Right lung (tissue), 5 donors: Measurements from ENCODE around the gene UNC5B. TPM values are rescaled to one million over a fixed set of nuclear protein-coding genes. Genes with fewer than 3 reads are reported as not detected.

Source experiments
- DNase-seq, 2 donors: peaks; one replicate each; pipeline ENCODE4 v3.0.0-alpha.2; 2013
- polyA plus RNA-seq, 5 donors: library from polyadenylated mRNA; unstranded; fragments of 120-200 nt; gene quantifications; one replicate each; pipeline versions ENCODE4 v1.2.1 to v1.2.3, GENCODE V29; 2013; ENCODE audit warnings: inconsistent platforms in 1 of 5, low replicate concordance in 1 of 5; ENCODE audit not compliant: insufficient read length in 5 of 5, insufficient read depth in 1 of 5

UNC5B gene
- polyA plus RNA-seq, 5 donors: 19.4 to 21.0 (median 19.4) TPM

DNA sequence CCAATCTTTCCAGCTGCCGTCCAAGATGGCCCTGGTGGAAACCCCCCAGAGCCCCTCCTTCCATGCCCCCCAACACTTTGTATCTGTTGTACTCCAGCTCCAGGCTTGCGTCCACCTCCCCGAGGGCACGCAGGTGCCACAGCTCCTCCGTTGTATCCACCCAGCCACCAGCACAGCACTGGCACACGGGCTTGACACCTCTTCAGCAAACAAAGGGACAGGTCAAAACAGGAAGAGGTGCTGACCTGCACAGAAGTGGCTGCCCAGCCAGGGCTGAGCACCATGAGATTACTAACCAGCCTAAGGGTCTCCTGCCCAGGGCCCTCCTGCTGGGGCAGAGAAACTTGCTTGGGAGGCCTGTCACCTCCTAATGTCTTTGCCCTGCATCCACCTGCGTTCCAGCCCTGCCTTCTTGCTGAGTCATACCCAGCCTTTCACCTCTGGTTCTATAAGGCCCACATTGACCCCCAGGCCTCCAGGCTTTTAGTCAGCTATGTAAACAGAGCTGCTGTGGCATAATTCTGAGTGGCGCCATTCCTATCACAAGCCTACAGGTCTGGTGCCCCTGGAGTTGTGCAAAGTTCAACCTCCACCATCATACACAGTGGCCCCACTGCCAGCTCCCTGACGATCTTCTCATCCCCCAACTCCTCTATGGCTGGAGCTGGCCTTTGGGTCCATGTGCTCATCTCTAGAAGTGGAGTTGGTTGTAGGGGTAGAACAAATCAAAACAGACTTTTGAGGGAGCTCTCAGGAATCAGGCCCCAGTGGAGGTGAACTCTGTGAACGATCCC lies 127.6 kb downstream of the UNC5B start:
- DNase-seq: no peak

DNA sequence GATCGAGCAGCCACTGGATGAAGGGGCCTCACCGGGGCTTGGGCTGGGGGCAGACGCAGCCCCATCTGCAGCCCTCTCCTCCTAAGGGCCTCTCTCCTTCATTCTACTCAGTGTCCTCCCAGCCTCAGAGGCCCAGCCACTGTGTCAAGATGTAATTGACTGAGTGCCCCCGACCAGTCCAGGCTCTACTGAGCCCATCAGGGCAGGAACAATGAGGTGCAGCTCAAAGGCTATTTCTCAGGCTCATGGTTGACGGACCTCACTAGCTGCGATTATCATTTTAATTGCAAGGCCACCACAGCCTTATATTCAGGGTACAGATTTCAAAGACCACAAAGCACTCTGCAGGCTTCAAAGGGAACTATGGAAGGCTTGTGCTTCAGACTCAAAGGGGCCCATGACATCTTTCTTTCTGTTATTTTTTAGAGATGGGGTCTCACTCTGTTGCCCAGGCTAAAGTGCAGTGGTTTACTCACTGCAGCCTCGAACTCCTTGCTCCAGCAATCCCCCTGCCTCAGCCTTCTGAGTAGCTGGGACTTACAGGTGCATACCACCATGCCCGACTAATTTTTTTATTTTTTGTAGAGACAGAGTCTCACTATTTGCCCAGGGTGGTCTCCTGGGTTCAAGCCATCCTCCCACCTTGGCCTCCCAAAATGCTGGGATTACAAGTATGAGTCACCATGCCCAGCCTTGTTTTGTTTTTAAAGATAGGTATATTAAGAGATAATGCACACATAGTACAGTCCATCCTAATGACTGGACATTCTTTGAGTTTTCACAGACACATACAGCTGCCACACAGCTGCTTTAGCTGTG lies 130.4 kb downstream of the UNC5B start:
- DNase-seq: no peak

DNA sequence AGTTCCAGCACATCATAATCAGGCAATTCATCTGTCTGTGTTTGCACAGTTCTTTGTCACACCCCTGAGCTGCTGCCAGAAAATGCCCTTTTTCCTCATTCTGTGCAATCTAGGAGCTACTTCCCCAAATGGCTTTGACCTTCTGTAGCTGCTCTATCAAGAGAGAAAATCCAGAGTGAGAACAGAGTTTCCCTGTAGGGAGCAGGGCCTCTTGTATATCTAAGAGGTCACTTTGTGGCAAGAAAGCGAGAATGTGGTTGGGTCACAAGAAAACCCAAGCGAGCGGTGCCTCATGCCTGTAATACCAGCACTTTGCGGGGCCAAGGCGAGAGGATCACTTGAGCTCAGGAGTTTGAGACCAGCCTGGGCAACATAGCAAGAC lies 131.0 kb downstream of the UNC5B start:
- DNase-seq: peak; percentile 50 to 61

DNA sequence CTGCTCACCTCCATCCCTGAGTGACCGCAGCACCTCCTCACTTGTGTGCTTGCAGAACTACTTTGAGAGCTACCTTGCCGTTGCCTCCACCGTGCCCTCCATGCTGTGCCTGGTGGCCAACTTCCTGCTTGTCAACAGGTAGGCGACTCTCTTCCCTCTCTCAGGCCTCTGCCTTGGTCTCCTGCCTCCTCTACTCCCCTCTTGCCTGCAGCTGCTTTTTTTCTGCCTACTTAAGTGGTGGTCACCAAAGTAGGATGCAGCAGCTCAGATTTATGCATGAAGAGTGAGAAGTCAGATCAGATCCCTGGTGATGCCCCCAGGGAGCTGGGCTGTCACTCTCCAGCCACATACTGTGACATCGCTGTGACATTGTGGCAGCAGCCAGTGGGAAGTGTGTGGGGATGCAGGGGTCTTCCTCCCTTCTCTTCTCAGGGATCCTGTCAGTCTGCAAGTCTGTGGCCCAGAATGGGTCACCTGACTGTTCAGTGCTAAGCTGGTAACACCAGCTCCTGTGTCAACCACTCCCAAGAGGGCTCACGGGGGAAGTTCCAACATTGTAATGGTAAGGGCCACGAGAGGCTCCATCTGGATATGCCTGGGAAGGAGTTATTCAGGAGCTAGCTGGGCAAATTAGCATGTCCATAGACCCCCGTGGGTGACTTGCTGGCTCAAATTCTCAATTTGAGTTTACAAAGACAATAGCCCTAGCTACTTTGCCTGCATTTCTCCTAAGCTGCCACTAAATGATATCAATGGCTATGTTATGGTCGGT lies 132.0 kb downstream of the UNC5B start:
- DNase-seq: no peak

DNA sequence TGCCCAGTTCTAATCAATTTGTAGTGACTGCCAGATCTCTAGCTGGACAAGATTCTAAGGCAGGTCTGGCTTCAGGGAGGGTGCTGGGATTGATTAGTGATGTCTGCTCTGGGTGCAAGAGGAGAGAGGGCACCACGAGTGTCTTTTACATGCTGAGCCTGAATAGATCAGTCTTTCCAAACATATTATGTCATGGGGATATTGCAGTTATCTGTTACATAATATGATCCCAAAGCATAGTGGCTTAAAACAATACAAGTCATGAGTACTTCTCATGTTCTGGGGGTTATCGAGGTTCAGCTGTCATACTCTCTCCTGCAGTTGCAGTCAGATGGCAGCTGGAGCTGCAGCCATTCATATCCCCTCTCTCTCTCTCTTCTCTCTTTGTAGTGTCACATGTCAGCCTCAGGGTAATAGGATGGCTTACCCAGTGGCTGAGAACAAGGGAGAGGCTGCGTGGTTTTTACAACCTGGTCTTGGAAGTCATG lies 132.7 kb downstream of the UNC5B start:
- DNase-seq: no peak

DNA sequence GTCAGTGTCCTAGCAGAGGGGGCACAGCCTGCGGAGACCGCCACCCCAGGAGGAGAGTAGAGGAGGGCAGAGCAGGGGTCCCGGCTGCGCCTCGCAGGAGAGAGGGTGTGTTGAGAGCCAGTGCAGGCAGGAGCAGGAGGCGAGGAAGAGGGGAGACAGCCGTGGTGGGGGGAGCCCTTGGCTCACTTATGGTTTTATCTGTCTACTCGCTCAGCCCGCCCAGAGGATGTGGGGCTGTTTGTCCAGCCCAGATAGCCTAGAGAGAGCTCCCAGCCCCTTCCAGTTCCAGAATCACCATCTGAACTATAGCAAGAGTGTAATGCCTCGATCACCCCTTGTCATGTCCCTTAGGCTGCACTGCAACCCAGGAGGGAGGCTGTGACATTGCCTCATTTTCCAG lies 133.3 kb downstream of the UNC5B start:
- DNase-seq: no peak

DNA sequence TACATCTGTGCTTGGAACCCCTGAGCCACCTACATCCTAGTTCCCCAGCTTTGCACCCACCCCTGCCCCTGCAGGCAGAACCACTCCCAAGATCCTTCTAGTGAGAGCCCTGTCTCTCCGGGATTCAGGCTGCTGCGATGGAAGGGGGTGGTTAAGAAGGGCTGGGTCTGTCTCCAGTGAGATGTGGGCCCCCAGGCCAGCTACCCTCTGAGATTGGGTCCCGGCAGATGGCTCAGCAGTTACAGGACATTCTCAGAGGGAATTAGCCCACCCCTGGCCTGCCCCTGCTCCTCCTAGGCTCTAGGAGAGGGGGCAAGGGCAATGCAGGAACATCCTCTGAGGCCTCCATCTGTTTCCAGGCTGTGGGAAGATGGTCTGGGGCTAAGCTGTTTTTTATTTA lies 134.4 kb downstream of the UNC5B start:
- DNase-seq: no peak

DNA sequence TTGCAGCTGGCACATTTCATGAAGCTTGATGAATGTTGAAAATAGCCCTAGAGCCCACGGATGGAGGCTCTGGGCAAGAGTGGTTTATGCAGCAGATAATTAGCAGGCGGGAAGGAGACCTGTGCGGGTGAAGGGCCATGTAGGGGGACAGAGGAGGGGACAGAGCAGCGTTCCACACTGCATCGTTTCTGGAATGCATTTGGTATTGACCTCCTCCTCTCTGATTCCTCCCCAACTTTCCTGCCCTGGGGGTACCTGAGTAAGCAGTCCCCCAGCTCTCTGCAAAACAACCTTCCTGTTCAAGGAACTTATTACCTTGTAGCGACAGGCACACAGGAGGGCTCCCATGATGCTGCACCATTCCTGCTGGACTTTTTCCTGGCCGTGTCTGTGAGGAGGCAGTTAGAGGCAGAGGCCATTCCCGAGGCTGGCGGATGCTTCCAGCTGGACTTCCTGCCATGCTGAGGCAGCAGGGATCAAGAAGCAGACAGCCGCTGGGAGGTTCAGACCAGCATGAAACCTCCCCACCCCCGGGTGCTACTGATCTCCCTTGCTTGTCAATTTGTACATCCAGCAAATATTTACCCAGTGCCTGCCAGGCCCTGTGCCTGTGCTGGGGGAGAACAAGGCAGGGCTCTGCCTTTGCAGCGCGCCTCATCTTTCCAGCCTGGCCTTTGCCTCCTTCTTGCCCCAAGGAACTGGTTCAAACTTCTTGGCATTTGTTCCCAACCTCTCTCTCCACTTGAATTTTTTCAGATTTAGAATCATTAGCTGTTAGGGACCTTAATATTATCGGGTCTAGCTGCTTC lies 135.4 kb downstream of the UNC5B start:
- no peak for DNase-seq

DNA sequence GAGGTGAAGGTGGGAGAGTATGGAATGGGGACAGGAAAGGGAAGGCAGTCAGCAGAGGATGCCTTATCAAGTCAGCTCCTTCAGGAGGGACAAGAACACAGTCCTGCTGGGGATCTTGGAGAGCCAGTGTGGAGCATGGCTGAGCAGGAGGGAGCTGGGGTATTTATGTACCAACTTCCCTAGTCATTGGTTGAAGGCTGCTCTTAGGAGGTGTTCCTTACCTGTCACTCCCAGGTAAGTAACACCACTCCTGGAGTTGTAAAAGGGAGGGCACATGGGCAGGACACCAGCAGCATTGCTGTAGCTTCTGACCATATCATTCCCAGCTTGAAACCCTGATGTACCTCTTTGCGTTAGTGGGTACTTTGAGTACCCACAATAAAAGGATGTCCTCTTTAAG lies 136.5 kb downstream of the UNC5B start:
- DNase-seq: no peak

DNA sequence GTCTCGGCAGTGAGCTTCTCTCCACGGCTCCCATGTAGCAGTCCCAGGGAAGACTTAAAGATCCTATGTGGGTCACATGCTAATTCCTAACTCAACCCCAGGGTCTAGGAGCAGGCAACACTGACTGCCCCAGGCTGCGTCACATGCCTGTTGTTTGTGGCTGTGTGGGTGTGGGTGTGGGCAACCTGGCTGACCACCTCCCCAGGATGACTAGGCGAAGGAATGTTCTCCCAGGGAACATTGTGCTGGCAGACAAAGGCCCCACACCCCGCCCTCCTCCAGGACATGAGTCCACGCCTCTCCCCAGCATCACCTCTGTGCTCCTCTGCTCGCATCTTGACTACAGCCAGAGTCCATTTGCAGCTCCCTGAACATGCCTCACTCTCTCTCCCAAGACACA lies 137.0 kb downstream of the UNC5B start:
- no peak for DNase-seq

DNA sequence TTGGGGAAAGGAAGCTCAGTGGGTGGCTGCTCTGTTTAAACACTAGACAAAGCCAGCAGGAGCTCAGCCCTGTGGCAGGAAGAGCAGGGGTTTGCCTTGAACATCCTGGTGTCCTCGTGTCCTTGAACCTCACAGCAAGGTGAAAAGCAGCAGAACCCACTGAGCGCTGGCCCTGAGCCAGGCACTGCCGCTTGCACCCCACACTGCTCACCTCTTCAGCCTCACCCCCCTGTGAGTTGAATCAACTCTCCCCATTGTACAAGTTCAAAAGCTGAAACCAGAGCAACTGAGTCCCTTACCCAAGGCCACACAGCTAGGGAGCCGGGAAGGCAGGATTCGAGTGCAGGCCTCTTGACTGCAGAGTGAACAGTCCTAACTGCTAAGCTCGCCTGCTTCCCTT lies 138.7 kb downstream of the UNC5B start:
- DNase-seq: no peak

DNA sequence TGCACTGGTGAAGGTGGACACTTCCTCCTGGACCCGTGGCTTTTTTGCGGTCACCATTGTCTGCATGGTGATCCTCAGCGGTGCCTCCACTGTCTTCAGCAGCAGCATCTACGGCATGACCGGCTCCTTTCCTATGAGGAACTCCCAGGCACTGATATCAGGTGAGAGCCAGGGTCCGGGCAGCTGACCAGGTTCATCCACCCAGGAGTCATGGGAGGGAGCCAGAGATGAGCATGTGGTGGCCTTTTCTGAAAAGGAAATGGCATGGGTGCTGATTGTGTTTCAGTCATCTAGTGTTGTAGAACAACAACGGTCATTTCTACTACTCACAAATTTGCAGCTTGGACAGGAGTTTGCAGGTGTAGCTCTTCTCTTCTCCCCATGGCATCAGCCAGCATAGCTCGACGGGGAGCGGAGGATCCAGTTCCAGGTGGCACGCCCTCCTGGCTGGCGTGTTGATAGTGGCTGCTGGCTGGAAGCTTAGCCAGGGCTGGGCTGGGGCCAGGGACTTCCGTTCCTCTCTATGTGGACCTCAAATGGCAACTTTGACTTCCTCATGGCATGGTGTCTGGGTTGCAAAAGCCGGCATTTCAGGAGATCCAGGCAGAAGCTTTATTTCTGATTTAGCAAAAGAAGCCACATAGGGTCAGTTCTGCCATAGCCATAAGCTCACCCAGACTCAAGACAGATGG lies 139.4 kb downstream of the UNC5B start:
- no peak for DNase-seq

Other genes starting within 250 kb of the UNC5B start
- 10 to 100 TPM in 1 of 5 donors, 1 to 10 TPM in 4; 6.8 to 10.3 (median 8.3) TPM for gene SLC29A3, start 106.7 kb downstream of the UNC5B start, polyA plus RNA-seq
- gene CDH23, start 184.3 kb downstream of the UNC5B start, polyA plus RNA-seq: 1 to 10 TPM; 2.3 to 3.6 (median 3.1) TPM